Karpas-422 (cell line): ENCODE results near the gene DDIT4. TPM values are rescaled to one million over a fixed set of nuclear protein-coding genes. Genes with fewer than 3 reads are reported as not detected.

Experiments
- DNase-seq: peaks from one replicate; pipeline ENCODE4 v3.0.0-alpha.2; 2015
- H2AFZ ChIP-seq: fragments of 200-600 bp; sonication (generic); 2 replicates; pipeline ENCODE4 v1.6.1; 2014; ENCODE audit warnings: antibody characterized with exemption, low read length, mixed read lengths
- H3K27ac ChIP-seq: fragments of 200-600 bp; sonication (generic); 2 replicates; pipeline ENCODE4 v1.5.1; 2014; ENCODE audit warnings: mild to moderate bottlenecking, low read length, moderate library complexity
- H3K27me3 ChIP-seq: fragments of 200-600 bp; sonication (generic); 2 replicates; pipeline ENCODE4 v1.6.1; 2014; ENCODE audit warnings: low read length, mixed read lengths
- H3K36me3 ChIP-seq: fragments of 200-600 bp; sonication (generic); 2 replicates; pipeline ENCODE4 v1.6.1; 2014; ENCODE audit warnings: low read length, mixed read lengths; ENCODE audit not compliant: insufficient read depth
- H3K4me1 ChIP-seq: fragments of 200-600 bp; sonication (generic); 2 replicates; pipeline ENCODE4 v1.6.1; 2014; ENCODE audit warnings: mild to moderate bottlenecking, low read length, mixed read lengths
- H3K4me2 ChIP-seq: fragments of 200-600 bp; sonication (generic); 2 replicates; pipeline ENCODE4 v1.6.1; 2014; ENCODE audit warnings: low read length, low read depth, mild to moderate bottlenecking; ENCODE audit not compliant: poor library complexity, severe bottlenecking
- H3K4me3 ChIP-seq: fragments of 200-600 bp; sonication (generic); 2 replicates; pipeline ENCODE4 v1.5.1; 2014; ENCODE audit warnings: mild to moderate bottlenecking, antibody characterized with exemption, low read length, mixed read lengths
- H3K79me2 ChIP-seq: fragments of 200-600 bp; sonication (generic); 2 replicates; pipeline ENCODE4 v1.6.1; 2014; ENCODE audit warnings: mild to moderate bottlenecking, low read length, mixed read lengths
- H3K9ac ChIP-seq: fragments of 200-600 bp; sonication (generic); 2 replicates; pipeline ENCODE4 v1.6.0; 2014; ENCODE audit warnings: low read length
- H3K9me2 ChIP-seq: fragments of 200-600 bp; sonication (generic), shearing (Covaris generic); replicated peaks from 2 replicates; pipeline ENCODE4 v1.6.0; 2014; ENCODE audit warnings: mild to moderate bottlenecking, low read length, moderate library complexity; ENCODE audit not compliant: insufficient read depth
- H3K9me3 ChIP-seq: fragments of 300-700, 200-600 bp; sonication (generic); 2 replicates; pipeline ENCODE4 v1.6.1; 2014; ENCODE audit warnings: low read length, mixed read lengths
- H4K20me1 ChIP-seq: fragments of 200-600 bp; sonication (generic); 2 replicates; pipeline ENCODE4 v1.6.1; 2014; ENCODE audit warnings: mild to moderate bottlenecking, antibody characterized with exemption, low read length, low read depth; ENCODE audit not compliant: insufficient read depth
- total RNA-seq: library from RNA; depleted of rRNA; stranded (reverse); fragments of >200 nt; shearing (Covaris generic); gene quantifications from 2 replicates; pipeline ENCODE4 v1.2.3, GENCODE V29; 2014; ENCODE audit warnings: low replicate concordance

The DDIT4 gene
- total RNA-seq, 1 experiment from 2014 or later, result 331 TPM

DNA sequence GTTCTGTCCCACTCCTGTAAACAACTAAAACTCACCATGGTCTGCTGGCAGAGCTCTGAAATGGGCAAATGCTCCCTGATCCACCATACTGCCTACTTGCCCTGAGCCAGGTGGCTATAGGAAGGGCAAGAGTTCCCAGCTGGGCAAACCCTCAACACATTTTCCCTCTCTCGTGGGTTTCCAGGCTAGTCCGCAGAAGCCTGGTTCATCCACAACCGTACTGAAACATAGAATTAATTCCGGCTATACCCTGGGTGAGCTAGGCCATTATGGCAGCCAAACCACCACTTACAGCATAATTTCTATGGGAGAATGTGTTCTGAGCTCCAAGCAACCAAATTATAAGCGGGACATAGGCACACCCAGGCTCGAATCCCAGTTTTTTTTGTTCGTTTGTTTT is 20.1 kb upstream of the DDIT4 start:
- Histone ChIP-seq H2AFZ (no peak overlapping the region), H4K20me1 (no peaks in the 10 kb centered on the region), H3K9ac (no peak overlapping the region), H3K79me2 (no peaks in the 10 kb centered on the region), H3K4me1 (peaks cover 15% of the 10 kb centered on the region), H3K36me3 (no peaks in the 10 kb centered on the region), H3K9me3 (no peaks in the 10 kb centered on the region), H3K9me2 (no peaks in the 10 kb centered on the region), H3K27me3 (no peaks in the 10 kb centered on the region), H3K4me2 (no peak overlapping the region), H3K27ac (no peak overlapping the region), H3K4me3 (no peak overlapping the region)
- DNase-seq, result no peak

DNA sequence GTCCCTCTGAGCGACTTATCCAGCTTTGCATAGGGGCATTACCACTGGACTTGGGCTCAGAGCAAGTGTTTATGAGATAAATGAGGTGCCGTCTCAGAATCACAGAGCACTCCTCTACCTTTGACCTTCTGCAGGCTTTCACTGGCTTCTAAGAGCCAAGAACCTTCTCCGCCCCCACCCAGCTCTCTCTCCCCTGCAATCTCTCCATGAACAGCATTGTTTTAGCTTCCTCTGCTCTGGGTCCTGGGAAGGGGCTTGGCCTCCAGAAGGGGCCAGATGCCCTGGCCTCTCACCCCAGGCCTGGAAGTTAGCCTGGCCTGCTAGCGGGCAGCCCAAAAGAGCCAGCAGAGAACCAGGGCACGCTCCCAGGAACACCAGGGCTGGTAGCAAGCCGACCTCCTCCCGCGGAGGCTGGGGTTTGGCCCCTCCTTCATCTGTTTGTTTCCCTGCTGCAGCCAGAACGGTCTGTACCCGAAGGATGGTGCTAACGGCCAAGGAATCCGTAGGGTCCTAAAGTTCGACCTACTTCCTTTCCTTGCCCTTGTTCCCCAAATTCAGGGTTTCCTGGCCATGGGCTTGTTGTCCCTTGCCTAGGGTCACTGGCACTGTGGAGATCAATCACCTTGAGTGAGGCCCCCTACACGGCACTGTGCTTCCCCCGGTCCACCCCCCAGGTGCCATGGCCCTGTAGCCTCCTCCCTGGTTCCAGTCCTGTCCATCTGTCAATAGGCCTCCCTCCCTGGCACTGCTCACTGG is 18.7 kb upstream of the DDIT4 start:
- Histone ChIP-seq H3K4me3 (no peak overlapping the region), H3K9ac (0 out of 2 replicates have a peak overlapping the region, but pooled peaks have one; percentile 10), H3K4me1 (peaks cover 14% of the 10 kb centered on the region), H4K20me1 (no peaks in the 10 kb centered on the region), H3K27ac (no peak overlapping the region), H3K79me2 (no peaks in the 10 kb centered on the region), H3K36me3 (no peaks in the 10 kb centered on the region), H3K9me2 (no peaks in the 10 kb centered on the region), H3K9me3 (no peaks in the 10 kb centered on the region), H2AFZ (no peak overlapping the region), H3K27me3 (no peaks in the 10 kb centered on the region), H3K4me2 (no peak overlapping the region)
- no peak for DNase-seq

DNA sequence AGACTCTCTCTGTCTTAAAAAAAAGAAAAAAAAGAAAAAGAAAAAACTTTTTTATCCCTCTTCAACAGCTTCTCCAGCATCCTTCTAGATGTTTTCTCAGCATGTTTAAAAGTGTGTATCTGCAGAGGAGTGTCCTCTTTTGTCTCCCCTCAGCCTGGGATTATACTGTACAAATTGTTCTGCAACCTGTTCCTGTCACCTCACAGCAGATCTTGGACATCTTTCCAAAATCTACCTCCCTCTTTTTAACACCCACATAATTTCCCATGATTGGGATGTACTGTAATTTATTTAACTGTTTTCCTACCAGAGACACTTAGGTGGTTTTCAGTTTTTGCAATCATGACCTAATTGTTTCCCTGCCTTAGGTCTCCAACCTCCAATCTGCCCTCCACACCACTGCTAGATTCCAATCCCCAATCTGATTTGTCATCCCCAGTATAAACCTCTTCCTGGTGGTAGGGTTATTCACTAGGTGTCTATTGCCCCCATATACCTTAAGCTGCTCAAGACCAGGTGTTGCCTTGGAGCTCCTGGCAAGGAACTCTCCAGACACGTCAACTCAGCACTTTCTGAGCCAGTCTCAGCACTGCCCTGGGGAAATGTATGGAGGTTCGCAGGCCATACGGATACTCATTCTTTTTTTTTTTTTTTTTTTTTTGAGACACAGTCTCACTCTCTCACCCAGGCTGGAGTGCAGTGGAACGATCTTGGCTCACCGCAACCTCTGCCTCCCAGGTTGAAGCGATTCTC is 17.6 kb upstream of the DDIT4 start:
- Histone ChIP-seq H2AFZ (no peak overlapping the region), H3K9me3 (no peaks in the 10 kb centered on the region), H3K9me2 (no peaks in the 10 kb centered on the region), H3K27me3 (no peaks in the 10 kb centered on the region), H3K4me2 (no peak overlapping the region), H3K9ac (no peak overlapping the region), H3K36me3 (no peaks in the 10 kb centered on the region), H4K20me1 (no peaks in the 10 kb centered on the region), H3K4me3 (no peak overlapping the region), H3K27ac (no peak overlapping the region), H3K4me1 (peaks cover 25% of the 10 kb centered on the region), H3K79me2 (no peaks in the 10 kb centered on the region)
- no peak for DNase-seq

DNA sequence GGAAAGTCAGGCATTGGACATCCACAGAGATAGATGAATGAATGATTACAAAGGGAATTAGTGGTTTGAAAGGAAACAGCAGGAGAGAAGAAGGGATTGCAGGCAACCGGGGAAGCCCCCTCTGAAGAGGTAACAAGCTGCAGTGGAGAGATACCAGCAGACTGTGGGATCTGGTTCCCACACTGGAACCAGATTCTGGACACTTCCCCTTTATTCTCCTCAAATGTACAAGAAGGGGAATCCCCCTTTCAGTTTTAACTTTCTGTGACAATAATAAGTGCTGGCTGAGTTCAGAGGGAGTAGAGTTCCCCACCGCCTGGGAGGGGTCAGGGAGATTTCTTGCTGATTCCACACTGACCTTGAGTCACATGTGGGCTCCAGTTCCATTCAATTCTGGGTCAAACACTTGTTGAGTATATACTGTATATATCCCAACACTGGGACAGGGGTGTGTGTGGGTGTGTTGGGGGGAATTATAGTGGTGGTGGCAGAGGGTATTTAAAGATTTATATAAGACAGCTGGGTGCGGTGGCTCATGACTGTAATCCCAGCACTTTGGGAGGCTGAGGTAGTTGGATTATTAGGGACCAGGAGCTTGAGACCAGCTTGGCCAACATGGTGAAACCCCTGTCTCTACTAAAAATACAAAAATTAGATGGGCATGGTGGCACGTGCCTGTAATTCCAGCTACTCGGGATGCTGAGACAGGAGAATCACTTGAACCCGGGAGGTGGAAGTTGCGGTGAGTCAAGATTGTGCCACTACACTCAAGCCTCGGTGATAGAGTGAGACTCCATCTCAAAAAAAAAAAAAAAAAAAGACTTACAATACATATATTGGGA is 16.5 kb upstream of the DDIT4 start:
- DNase-seq, result no peak
- H3K9me3 ChIP-seq, result no peaks in the 10 kb centered on the region
- no peak overlapping the region for H3K4me3 ChIP-seq
- H2AFZ ChIP-seq, result no peak overlapping the region; the same call in 1 of the 2 replicates
- no peaks in the 10 kb centered on the region for H3K27me3 ChIP-seq
- H3K9me2 ChIP-seq, result no peaks in the 10 kb centered on the region
- H3K4me2 ChIP-seq, result no peak overlapping the region
- H3K36me3 ChIP-seq, result no peaks in the 10 kb centered on the region
- H3K27ac ChIP-seq, result no peak overlapping the region
- no peak overlapping the region for H3K9ac ChIP-seq
- no peaks in the 10 kb centered on the region for H3K79me2 ChIP-seq
- H4K20me1 ChIP-seq, result no peaks in the 10 kb centered on the region
- peaks cover 35% of the 10 kb centered on the region for H3K4me1 ChIP-seq

DNA sequence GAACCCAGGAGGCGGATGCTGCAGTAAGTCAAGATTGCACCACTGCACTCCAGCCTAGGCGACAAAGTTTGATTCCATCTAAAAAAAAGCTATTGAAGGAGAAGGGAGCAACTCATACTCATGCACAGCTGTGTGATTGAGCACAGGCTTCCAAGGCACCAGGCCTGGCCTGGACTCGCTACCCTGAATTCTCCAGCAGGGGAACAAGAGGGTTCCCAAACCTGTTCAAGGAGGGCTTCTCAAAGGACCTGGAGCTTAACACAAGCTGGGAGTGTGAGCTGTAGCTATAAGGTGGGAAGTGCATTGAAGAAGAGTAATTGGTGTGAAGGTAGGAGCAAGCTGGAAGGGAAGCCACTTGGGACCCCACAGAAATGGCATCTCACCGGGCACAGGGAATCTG is 15.1 kb upstream of the DDIT4 start:
- H3K9ac ChIP-seq, result no peak overlapping the region
- H4K20me1 ChIP-seq, result no peaks in the 10 kb centered on the region
- no peaks in the 10 kb centered on the region for H3K9me3 ChIP-seq
- H3K4me2 ChIP-seq, result no peak overlapping the region
- no peaks in the 10 kb centered on the region for H3K79me2 ChIP-seq
- no peaks in the 10 kb centered on the region for H3K9me2 ChIP-seq
- H3K27ac ChIP-seq, result no peak overlapping the region
- no peaks in the 10 kb centered on the region for H3K27me3 ChIP-seq
- H3K4me1 ChIP-seq, result peaks cover 44% of the 10 kb centered on the region
- H3K4me3 ChIP-seq, result no peak overlapping the region
- no peaks in the 10 kb centered on the region for H3K36me3 ChIP-seq
- no peak for DNase-seq
- no peak overlapping the region for H2AFZ ChIP-seq

DNA sequence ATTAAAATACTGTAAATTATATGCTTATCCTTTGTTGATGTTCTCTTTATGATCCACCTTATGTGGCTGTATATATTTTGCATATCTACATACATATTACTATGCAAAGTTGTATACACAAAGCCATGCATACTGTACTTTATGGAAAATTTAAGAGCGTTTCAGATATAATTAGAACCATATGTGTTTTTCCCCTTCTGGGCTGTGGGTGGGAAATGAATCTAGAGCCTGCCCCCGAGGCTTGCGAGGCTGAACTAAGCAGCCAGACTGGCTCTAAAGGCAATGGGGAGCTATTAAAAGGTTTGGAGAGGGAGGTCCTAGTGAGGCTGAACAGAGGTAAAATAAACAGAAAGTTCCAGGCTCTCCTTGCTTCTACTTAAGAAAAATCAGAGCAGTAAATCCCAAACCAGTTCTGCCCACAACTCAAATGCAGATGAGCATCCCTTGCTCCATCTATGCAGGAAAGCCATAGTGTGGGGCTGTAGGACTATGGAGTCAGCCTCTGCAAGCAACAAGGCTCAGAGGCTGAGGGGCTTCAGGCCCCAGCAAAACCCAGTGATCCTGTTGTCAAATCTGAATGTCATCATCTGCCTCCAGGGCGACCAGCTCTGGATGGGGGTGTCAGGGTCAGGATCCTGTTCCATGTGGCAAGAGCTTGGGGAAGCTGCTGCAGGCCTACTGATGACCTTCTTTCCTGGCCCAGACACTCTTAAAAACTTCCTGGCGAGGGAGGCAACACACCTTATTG is 14.1 kb upstream of the DDIT4 start:
- DNase-seq, result no peak
- peak overlapping the region; percentile 91 for H3K4me2 ChIP-seq
- peak overlapping the region; percentile 21; the same call in 1 of the 2 replicates for H2AFZ ChIP-seq

DNA sequence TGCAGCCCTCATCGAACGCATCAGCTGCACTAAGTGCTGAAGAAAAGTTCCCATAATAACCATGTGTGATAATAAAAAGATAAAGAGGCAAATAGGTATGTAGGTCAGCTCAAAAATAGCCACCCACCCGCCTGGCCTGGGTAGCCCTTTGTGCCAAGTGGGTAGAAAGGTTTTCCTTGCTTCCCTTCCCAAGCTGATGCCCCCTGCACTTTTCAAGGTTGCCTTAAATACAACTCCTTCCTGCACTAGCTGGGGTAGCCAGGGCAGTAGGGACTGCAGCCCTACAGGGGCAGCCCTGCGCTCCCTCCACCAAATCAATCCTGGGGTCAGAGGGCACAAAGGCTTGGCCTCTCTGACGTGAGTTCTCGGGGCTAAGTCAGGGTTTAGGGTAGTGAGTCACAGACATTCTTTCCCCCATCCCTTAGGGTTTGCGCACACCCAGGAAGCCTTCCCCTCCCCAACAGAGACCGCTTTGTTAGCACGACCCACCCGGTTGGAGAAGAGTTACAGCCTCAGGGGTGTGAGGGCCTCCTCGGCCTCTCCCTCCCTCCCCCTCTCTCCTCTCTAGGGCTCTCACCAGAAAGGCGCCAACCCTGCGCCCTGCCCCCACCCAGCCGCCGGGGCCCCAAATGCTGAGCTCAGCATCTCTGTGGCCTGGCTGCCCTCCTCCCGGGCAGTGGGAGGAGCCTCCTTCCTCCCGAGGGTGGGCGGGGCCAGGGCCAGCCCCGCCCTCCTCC is 13.3 kb upstream of the DDIT4 start:
- Histone ChIP-seq H3K27ac (peak overlapping the region; percentile 37), H3K79me2 (no peaks in the 10 kb centered on the region), H3K9me2 (no peaks in the 10 kb centered on the region), H3K9ac (peak overlapping the region; percentile 74), H3K9me3 (no peaks in the 10 kb centered on the region), H3K27me3 (no peaks in the 10 kb centered on the region), H2AFZ (peak overlapping the region; percentile 72; the same call in 1 of the 2 replicates), H3K4me1 (peaks cover 42% of the 10 kb centered on the region), H3K4me2 (peak overlapping the region; percentile 91), H3K36me3 (no peaks in the 10 kb centered on the region), H4K20me1 (no peaks in the 10 kb centered on the region), H3K4me3 (peak overlapping the region; percentile 70)
- peak; percentile 87 for DNase-seq

More for the DNA sequence above, 14.1 kb upstream of the DDIT4 start:
- Histone ChIP-seq H3K27me3 (no peaks in the 10 kb centered on the region), H3K9me3 (no peaks in the 10 kb centered on the region), H3K4me1 (peaks cover 46% of the 10 kb centered on the region), H3K27ac (peak overlapping the region; percentile 37), H3K9ac (peak overlapping the region; percentile 62), H4K20me1 (no peaks in the 10 kb centered on the region), H3K79me2 (no peaks in the 10 kb centered on the region), H3K4me3 (peak overlapping the region; percentile 70; the same call in 1 of the 2 replicates), H3K9me2 (no peaks in the 10 kb centered on the region), H3K36me3 (no peaks in the 10 kb centered on the region)
